ENCODE measurements around the gene BRINP2. TPM values are rescaled to one million over a fixed set of nuclear protein-coding genes. Genes with fewer than 3 reads are reported as not detected.

Gene BRINP2
- total RNA-seq, 2 donors from 2014 or later, result not detected

- ATAC-seq (ENCODE audit: insufficient number of reproducible peaks, low FRiP score, low read depth) (no peak), DNase-seq (ENCODE audit: low spot score) (no peak)
- TF ChIP-seq CTCF (IDR thresholded peaks at IDR 0.05), result no peak
- Histone ChIP-seq H3K27ac (no peak overlapping the region), H3K4me3 (no peak overlapping the region), H3K4me1 (ENCODE audit: control insufficient read depth in 1 of 2, low read depth in 2 of 2) (no peaks in the 10 kb centered on the region), H3K27me3 (replicated peaks; ENCODE audit: insufficient read depth) (no peaks in the 10 kb centered on the region), H3K9me3 (no peaks in the 10 kb centered on the region), H3K36me3 (no peaks in the 10 kb centered on the region)
Measured at GRCh38 chr1:177135250-177135649, 35.5 kb upstream of the BRINP2 start.

GRCh38 chr1:177137814-177138213 lies 32.9 kb upstream of the BRINP2 start:
- ATAC-seq (ENCODE audit: insufficient number of reproducible peaks, low FRiP score, low read depth), result no peak
- no peaks in the 10 kb centered on the region for H3K9me3 ChIP-seq
- no peak for TF ChIP-seq CTCF (IDR thresholded peaks at IDR 0.05)

DNA sequence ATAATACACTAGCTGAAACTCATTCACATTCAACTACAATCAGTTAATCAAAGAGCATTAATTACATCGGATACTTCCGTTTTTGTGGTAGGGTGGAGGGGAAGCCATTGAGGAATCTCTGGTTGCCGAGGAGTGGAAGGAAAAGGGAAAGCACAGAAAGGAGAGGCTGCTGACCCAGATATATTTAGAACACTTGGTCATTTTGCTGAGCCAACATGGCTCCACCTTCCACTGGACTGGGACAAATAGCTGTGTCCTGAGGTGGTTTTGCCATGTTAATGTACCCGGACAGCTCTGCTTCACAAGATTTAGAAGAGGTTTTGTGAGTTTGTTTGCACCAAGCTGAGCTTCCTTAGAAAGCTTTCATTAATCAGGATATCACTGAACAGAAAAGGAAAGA lies 32.4 kb upstream of the BRINP2 start:
- no peaks in the 10 kb centered on the region for H3K27me3 ChIP-seq (replicated peaks; ENCODE audit: insufficient read depth)
- H3K4me3 ChIP-seq, result no peak overlapping the region
- TF ChIP-seq CTCF (IDR thresholded peaks at IDR 0.05), result no peak
- H3K36me3 ChIP-seq, result no peaks in the 10 kb centered on the region
- DNase-seq (ENCODE audit: low spot score) (no peak), ATAC-seq (ENCODE audit: insufficient number of reproducible peaks, low FRiP score, low read depth) (no peak)
- H3K27ac ChIP-seq, result no peak overlapping the region
- H3K9me3 ChIP-seq, result no peaks in the 10 kb centered on the region
- H3K4me1 ChIP-seq (ENCODE audit: control insufficient read depth in 1 of 2, low read depth in 2 of 2), result no peaks in the 10 kb centered on the region

More at GRCh38 chr1:177137814-177138213, 32.9 kb upstream of the BRINP2 start:
- no peaks in the 10 kb centered on the region for H3K4me1 ChIP-seq (ENCODE audit: control insufficient read depth in 1 of 2, low read depth in 2 of 2)
- H3K27ac ChIP-seq, result no peak overlapping the region
- H3K4me3 ChIP-seq, result no peak overlapping the region
- no peak for DNase-seq (ENCODE audit: low spot score)
- H3K36me3 ChIP-seq, result no peaks in the 10 kb centered on the region
- no peaks in the 10 kb centered on the region for H3K27me3 ChIP-seq (replicated peaks; ENCODE audit: insufficient read depth)

- Histone ChIP-seq H3K4me1 (ENCODE audit: control insufficient read depth in 1 of 2, low read depth in 2 of 2) (no peaks in the 10 kb centered on the region), H3K36me3 (no peaks in the 10 kb centered on the region), H3K27me3 (replicated peaks; ENCODE audit: insufficient read depth) (no peaks in the 10 kb centered on the region), H3K4me3 (no peak overlapping the region), H3K9me3 (no peaks in the 10 kb centered on the region), H3K27ac (no peak overlapping the region)
- TF ChIP-seq CTCF (IDR thresholded peaks at IDR 0.05), result no peak
- no peak for DNase-seq (ENCODE audit: low spot score)
- ATAC-seq (ENCODE audit: insufficient number of reproducible peaks, low FRiP score, low read depth), result no peak
Measured at GRCh38 chr1:177142010-177142409, 28.7 kb upstream of the BRINP2 start.

GRCh38 chr1:177142791-177143271 lies 27.9 kb upstream of the BRINP2 start:
- no peak for TF ChIP-seq CTCF (IDR thresholded peaks at IDR 0.05)
- H3K4me3 ChIP-seq, result no peak overlapping the region
- H3K27ac ChIP-seq, result no peak overlapping the region
- H3K4me1 ChIP-seq (ENCODE audit: control insufficient read depth in 1 of 2, low read depth in 2 of 2), result no peaks in the 10 kb centered on the region
- H3K36me3 ChIP-seq, result no peaks in the 10 kb centered on the region
- ATAC-seq (ENCODE audit: insufficient number of reproducible peaks, low FRiP score, low read depth) (no peak), DNase-seq (ENCODE audit: low spot score) (no peak)
- no peaks in the 10 kb centered on the region for H3K9me3 ChIP-seq
- H3K27me3 ChIP-seq (replicated peaks; ENCODE audit: insufficient read depth), result no peaks in the 10 kb centered on the region

Measured in thoracic aorta (tissue), 2 donors.